HG02840 (cell line): ENCODE data around the gene NMRK2.

ENCODE experiments used
- ATAC-seq: cut with Tn5 transposase; IDR thresholded peaks from one replicate; pipeline ENCODE4 v1.9.1; 2021; ENCODE audit warnings: mild to moderate bottlenecking, moderate library complexity, moderate number of reproducible peaks; ENCODE audit not compliant: unreplicated experiment, low FRiP score

Gene NMRK2

DNA sequence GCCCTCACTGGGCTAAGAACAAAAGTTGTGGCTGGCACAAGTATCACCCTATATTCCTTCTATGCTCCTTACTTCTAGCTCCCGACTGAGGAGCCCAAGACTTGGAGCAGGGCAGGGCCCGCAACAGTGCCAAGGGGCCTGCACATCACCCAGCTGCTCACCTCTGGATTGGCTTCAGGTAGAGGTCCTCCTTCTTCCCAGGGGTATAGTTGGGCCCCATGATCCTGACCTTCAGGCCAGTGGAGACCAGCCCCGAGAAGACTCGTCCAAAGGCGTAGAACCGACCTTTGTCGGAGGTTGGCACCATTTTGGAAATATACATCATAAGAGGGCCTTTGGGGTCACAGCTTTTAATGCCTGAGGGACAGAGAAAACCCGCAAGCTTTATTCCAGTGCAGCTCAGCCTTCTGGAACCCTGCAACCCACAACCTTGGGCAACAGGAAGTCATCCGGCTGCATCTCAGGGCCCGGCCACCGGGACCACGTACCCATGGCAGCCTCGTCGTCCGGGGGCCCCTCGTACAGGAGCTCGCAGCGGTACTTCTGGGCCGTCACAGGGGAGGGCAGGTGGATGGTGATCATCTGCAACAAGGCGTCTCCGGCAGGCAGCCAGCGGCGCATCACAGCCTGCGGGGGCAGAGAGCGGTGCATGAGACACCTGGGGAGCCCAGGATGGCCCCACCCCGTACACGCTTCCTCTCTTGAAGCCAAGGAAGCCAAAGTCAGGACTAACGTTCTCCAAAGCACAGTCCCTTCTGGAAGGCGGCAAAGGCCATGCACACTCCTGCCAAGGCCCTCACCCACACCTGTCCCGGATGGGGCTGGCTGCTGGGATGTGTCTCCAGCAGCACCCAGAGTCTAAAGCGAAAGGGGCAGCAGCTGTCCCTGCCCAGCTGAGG, 47.7 kb downstream of the NMRK2 start:
- ATAC-seq = no peak

- no peak for ATAC-seq
These were observed 48.5 kb downstream of the NMRK2 start for GRCh38 chr19:3981373-3981735.

GRCh38 chr19:3981736-3982681, 49.1 kb downstream of the NMRK2 start:
- ATAC-seq = no peak

DNA sequence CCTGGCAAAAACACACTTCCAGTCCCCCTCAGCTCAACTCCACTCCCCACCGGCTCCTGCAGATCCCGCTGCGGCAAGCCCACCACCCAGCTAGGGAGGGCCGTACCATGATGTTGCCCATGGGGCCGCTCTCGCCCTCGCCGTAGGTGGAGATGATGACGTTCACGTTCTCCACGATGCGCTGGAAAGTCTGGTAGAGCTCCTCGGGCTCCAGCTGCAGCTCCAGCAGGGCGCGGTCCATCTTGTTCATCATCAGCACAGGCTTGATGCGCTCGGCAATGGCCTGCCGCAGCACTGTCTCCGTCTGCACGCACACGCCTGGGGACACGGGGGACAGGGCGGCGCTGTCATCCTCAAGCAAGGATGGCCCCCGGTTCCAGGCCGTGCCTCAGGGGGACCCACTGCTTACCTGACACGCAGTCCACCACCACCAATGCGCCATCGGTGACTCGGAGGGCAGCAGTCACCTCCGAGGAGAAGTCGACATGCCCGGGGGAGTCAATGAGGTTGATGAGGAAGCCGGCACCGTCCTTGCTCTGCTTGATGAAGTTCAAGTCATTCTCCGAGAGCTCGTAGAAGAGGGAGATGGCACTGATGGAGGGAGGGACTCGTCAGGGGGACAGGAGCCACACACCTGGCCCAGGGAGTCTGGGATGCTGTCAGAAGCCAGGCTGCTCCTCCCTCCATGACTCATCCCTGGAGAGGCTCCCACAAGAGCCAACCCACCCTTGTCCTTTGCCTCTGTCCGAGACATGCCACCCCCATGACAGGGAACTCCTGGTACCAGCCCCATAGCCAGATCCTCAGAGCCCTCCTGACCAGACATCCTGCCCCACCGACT, 50.1 kb downstream of the NMRK2 start:
- no peak for ATAC-seq

DNA sequence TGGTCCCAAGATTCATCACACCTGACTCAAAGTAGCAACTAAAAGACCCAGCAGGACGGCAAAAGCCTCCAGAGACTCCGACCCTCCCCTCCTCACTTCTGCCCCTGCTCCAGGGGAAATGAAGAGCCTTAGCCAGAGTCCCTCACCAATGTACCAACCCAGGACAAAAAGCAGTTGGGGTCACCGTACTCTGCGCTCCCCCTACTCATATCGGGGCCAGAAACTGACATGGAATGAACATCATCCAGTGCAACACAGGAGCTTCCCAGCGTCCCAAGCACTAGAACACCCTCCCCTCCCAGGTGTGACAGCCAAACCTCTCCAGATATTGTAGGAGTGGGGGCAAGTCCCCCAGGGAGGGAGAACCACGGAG, 50.7 kb downstream of the NMRK2 start:
- no peak for ATAC-seq

DNA sequence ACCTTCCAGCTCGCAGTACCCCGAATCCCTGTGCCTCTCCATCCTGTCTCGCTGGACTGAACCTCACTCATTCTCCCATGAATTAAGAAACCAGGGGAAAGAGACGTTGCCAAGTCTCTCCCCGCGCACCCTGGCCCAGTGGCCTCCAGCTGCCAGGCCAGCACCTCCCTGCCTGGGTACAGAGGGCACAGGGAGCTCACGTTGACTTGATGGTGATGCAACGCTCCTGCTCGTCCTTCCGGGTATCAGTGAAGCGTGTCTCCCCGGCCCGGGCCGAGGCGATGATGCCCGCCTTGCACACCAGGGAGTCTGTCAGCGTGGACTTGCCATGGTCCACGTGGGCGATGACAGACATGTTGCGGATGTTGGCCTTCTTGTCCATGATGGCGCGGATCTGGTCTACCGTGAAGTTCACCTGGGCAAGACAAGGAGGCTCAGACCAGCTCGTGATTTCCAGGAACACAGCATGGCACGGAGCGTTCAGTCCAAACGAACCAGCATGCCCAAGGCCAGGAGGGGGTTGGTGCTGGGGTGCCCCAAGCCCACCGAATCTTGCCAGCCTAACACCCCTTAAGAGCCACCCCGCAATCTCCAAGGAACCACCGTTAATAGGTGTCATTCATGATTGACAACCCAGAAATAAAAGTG, 51.2 kb downstream of the NMRK2 start:
- ATAC-seq = no peak

DNA sequence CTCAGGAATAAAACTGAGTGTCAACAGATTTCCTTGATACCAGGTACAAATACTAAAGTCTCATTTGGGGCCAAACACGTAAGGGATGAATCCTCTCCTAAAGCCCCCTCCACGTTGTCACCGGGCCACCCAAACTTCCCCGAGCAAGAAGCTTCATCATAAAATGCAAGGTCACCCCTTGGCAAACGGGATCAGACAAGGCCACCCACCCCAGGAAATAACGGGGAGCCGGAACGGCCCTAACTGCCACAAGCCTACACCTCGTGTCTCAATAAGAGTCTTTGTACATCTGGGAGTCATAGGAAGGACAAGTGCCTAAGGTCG, 51.7 kb downstream of the NMRK2 start:
- no peak for ATAC-seq

- ATAC-seq = peak; percentile 52
These were observed 52.2 kb downstream of the NMRK2 start, which contains the start of gene EEF2 for GRCh38 chr19:3984908-3985642. EEF2 (minus strand) TSS chr19:3985463; CDS start chr19:3985380, 83 bp downstream.

- no peak for ATAC-seq
These were observed 52.9 kb downstream of the NMRK2 start for GRCh38 chr19:3985643-3986259.

DNA sequence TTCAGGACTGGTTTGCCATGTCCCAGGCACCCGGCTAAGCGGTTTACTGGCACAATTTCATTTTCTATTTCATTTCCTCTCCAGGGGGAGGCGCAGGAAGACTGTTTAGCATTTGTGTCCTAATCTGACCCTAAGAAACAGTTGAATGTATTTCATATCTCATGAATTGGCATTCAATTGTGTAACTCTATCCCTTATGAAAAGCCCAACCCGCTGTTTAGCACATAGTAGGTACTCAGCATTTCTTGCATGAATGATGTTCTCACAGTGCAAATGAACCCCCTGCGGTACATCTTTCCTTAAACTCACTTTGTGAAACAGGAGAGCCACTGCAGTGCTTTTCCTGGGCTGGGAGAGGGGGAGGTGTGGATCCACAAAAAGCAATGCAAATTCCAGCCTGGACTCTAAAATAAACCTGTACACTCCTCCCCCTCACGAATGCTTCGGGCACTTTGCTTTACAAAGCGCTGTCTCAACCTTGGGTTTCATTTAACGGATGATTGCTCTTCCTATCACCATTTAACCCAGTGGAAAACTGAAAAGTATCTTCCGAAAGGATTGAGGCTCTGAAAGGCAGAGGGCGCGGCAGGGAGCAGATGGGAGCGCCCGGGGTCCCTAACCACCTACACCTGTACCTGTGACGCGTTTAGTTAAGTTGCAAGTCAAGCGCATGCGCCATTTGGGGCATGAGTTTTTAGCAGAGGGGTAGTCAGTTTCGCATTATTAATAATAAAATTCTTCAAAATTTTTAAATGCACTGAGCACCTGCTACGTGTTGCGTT, 53.6 kb downstream of the NMRK2 start:
- ATAC-seq = no peak

GRCh38 chr19:3987619-3988371, 54.9 kb downstream of the NMRK2 start:
- peak; percentile 42 for ATAC-seq

GRCh38 chr19:3990815-3991117, 57.9 kb downstream of the NMRK2 start:
- ATAC-seq = no peak
